ENCODE measurements around the gene ERMAP.
A peak's percentile ranks its signal among the peaks of the same experiment; 100 is the strongest.

Gene ERMAP, protein sequence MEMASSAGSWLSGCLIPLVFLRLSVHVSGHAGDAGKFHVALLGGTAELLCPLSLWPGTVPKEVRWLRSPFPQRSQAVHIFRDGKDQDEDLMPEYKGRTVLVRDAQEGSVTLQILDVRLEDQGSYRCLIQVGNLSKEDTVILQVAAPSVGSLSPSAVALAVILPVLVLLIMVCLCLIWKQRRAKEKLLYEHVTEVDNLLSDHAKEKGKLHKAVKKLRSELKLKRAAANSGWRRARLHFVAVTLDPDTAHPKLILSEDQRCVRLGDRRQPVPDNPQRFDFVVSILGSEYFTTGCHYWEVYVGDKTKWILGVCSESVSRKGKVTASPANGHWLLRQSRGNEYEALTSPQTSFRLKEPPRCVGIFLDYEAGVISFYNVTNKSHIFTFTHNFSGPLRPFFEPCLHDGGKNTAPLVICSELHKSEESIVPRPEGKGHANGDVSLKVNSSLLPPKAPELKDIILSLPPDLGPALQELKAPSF

GRCh38 chr1:42816585-42817439, at the start of gene ERMAP, which contains the start of gene SVBP:
Gene ERMAP, plus strand, starts transcription at chr1:42817122. Its CDS starts 13,327 bp downstream, at chr1:42830449.
Gene SVBP, minus strand, starts transcription at chr1:42817397. Its CDS starts 853 bp downstream, at chr1:42816544.
- DNase-seq = peak in 1 of 2 experiments; percentile 68

DNA sequence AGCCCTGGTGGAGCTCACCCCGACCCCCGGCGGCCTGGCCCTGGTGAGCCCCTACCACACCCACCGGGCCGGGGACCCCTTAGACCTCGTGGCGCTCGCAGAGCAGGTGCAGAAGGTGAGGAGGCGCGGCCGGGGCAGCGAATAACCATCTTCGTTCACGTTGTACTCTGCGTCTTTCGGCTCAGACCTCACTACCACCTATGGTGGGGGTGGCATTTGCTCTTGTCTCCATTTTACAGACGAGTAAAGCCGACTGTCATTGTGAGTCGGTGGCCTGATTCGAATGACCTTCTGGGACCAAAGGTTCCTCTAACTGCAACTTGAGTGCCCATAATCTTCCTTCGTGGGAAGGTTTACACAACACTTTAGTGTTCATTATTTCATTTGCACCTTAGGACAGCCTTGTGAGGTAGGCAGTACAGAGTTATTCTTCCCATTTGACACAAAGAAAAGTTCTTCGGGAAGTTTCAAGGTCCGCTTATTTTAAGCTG, 49.4 kb upstream of the ERMAP start:
- DNase-seq = no peak

GRCh38 chr1:42768172-42768571, 48.8 kb upstream of the ERMAP start:
- DNase-seq = no peak

GRCh38 chr1:42769811-42770210, 47.1 kb upstream of the ERMAP start:
- no peak for DNase-seq

DNA sequence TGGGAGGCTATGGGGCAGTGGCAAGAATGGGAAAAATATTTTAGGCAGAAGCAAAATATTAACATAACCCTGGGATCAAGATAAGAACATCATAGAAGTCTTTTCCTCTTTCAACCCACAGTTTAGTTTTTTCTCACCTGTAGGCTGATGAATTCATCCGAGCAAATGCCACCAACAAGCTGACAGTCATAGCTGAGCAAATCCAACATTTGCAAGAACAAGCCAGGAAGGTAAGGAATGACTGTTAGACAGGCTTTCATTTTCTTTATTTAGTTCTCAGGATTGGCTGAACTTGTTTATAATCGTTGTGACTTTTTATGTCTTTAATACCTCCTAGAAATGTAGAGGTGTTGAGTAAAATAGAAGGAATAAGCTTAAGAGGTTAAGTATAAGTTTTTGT, 43.5 kb upstream of the ERMAP start:
- no peak for DNase-seq

- no peak for DNase-seq
Observed at GRCh38 chr1:42774928-42775526, 41.9 kb upstream of the ERMAP start.

DNA sequence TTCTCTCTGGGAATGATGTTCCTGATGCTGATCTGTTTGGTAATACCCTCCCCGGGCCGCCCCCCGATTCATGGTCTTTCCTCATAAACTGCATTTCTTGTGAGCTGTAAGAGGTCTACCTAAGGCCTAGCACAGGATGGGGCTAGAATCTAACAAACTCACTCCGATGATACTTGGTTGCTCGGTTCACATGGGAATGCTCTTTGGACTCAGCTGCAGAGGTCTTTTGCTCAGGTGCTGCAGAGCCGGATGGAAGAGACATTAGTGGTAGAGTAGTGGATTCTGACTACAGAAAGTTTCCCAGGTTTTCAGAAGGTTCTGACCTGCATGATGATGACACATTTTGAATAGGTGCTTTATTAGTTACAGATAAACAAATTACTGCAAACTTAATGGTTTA, 40.4 kb upstream of the ERMAP start:
- no peak for DNase-seq

GRCh38 chr1:42777852-42778251, 39.1 kb upstream of the ERMAP start:
- no peak for DNase-seq

DNA sequence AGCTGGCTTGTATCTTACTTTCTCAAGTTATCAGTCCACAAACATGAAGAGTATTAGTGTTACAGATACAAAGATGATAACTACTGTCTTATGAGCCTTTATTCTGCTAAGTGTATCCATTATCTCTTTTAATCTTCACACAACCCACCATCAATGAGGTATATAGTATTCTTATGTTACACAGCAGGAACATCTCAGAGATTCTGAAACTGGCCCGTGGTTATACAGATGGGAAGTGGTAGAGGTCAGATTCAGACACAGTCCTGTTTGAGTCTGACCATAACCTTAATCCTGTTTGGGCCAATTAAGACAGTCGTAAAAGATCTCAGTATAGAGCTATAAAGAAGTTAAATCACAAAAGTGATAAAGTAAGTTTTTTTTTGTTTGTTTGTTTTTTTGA, 37.2 kb upstream of the ERMAP start:
- no peak for DNase-seq

GRCh38 chr1:42780176-42780575, 36.7 kb upstream of the ERMAP start:
- DNase-seq = no peak

- DNase-seq = no peak
Observed at GRCh38 chr1:42783092-42783491, 33.8 kb upstream of the ERMAP start.

DNA sequence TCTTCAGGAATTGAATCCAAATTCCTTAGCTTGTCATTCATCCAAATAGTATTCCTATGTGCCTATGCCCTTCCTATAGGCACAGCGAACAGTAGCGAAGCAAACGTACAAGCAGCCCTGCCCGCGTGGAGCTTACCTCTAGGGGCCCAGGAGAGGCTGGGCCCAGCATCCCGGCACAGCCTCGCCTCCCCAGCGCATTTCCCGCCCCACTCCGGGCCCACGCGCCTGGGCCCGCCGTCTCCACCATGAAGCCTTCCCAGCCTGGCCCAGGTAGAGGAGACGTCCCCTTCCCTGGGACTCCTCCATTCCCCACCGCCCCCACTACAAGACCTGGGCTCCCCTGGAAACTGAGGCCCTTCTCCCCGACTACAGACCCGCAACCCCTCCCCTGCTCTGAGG, 32.4 kb upstream of the ERMAP start:
- no peak for DNase-seq

DNA sequence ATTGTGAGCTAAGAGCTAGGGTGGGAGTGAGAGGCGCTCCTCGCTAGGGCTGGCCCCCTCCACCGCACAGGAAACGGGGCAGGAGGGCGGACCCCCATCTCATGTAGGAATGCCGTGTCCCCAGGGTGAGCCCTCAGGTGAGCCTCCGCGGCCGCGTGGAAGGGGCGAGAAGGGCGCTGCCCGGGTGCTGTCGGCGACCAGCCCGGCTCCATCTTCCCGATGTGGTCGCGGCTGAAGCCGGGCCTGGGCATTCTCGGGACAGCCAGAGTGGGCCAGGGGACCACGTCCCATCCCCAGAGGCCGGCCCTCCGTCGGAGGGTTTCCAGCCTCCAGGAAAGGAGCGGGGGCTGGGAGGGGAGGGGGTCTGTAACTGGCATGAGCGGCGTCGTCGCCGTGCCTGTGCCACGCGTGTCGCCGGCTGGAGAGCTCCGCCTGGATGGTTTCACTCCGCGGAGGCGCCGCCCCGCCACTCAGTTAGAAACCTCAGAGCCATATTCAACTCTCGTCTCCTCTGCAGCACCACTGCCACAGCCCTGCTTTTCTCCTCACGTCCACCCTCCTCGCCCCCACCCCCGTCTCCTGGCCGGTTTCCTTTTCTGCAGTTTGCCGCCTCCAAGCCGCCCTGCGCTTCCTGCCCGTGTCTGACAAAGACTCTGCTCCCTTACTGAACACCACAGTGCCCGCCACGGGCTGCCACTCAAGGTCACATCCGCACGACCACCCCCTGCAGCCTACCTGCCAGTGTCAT, 31.8 kb upstream of the ERMAP start, which contains the start of gene TMEM269:
TMEM269 (plus strand) TSS at position 46 of the 748 bp plus-strand sequence. CDS start 4,903 bp downstream, outside the sequence.
- no peak for DNase-seq

DNA sequence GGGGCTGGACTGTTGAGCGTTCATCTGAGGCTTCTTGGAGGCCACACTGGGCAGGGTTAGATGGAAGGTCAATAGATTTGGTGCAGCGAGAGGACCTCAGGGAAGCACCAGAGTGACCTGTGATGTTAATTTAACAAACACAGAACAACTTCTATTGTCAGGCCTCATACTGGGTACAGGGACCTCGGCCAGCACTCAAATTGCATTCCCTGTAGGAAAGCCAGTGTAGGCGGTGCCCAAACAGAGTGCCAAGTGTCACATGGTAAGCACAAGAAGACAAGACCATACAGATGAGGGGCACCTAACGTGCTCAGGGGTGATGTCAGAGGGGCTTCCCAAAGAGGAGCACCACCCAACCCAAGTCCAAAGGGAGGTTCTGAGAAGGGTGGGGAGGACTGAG, 30.8 kb upstream of the ERMAP start:
- DNase-seq = no peak

DNA sequence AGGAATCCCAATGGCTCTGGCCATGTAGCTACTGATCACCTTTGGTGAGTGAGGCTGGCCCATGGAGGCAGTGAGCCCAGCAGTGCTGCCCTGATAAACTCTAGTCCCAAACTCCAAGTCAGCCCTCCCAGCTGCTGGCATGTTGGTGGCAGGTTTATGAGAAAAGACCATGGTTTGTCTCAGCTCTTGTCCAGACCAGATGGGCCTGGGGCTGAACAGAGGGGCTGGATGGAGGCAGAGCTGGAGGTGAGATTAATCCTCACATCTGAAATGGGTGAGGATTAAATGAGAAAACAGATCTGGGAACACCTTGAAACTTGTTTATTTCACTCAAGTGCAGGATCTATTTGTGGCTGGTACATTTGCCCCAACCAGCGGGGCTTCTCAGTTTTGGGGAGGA, 28.9 kb upstream of the ERMAP start:
- no peak for DNase-seq

DNA sequence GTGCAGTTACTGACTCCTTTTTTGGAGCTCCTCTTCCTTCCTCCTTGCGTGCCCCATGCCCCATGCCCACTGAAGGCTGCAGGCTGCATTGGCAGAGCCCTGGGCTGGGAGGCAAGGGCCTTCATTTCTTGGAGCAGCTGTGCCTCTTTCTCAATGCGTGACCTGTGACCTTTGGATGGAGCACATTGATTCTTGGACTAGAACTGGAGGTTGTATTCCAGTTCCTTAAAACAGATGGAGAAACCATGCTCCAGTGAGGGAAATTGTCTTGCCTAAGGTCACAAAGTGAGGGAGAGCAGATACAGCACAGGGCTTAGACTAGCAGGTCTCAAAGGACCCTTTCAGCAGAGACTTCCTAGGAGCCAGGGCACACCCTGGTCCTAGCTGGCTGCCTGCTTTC, 23.1 kb upstream of the ERMAP start:
- no peak for DNase-seq

GRCh38 chr1:42797414-42797813, 19.5 kb upstream of the ERMAP start:
- DNase-seq = no peak

DNA sequence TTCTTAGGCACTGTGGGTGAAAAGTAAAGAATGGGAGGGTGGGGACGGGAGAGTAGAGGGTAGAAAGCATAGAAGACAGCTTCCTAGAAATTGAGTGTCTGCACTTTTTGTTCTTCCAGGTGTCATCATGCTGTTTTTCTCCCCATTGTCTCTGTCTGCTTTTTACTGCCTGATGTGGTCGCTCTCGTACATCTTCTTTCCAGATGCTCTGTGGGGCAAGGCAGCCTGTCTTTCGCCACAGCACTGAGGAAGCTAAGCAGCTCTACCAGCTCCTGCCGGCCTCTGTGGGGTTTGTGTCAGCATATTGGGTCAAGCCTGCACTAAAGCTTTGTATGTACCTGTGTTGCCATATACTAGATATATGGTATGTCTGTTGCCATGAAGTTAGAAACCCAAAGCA, 18.9 kb upstream of the ERMAP start:
- no peak for DNase-seq

DNA sequence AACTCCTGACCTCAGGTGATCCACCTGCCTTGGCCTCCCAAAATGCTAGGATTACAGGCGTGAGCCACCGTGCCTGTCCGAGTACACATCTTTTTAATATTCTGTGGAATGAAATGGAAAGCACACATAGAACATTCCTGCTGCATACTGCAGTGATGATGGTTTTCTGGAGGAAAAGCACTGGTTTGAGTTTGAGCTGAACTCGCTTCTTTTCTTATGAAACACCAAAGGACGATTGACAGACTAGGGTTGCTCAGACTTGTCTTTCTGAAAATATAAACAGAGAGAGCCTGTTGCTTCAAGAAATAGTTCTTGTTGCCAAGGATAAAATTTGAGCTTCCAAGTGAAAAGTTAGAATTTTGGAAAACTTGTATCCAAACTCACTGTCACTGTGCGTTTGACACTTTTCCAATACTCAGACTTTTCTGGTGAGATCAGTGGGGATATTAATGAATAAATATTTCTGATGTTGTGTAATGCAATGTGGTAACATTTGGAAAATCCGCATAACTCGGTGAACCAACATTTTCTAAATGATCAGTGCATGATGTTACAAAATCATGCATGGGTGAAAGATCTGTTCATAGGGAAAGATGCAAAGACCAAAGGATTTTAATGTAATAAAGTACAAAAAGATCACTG, 15.0 kb upstream of the ERMAP start:
- DNase-seq = no peak

DNA sequence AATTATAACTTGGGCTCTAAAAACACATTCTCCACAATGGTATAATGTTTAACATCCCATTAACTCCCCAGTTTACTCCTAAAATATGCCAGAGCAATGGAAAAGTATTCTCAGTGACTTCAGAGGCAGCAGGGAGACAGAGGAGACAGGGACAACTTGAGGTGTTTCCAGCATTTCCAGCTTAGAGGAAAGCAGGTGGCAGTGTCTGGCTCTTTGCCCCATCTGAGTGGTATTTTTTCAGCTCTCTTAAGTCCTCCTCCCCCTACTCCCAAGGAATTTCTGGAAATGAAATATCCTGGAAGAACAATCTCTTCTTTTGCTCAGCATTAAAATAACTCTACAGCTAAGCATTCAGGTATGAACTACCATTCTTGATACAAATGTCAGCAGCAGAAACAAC, 10.8 kb upstream of the ERMAP start:
- DNase-seq = no peak

DNA sequence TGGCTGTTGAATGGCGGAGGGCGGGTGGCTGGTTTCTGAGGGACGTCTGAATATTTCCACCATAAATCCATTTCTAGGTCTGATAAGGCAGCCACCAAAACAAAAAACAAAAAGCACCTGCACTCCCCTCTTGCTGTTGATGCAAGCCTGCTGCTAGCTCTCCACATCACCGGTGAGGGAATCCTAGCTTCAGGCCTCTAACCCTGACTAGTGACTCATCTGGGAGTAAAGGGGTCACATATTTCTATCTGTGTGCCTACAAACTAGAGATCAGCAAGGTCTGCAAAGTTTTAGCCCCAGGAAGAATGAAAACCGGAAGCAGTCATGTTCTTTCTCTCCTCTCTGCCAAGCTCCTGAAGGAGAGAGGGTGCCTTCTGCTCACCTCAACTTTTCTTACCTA, 10.3 kb upstream of the ERMAP start:
- DNase-seq = no peak

All from cerebellar nuclear complex (tissue), 1 donor.